MM.1S (cell line): ENCODE measurements around the gene ARRDC1.

Experiments used
- EZH2 ChIP-seq: fragments of 300-600 bp; sonication (generic); optimal IDR thresholded peaks from 2 replicates; pipeline ENCODE3; 2017; ENCODE audit warnings: low read depth, mild to moderate bottlenecking, antibody characterized with exemption, low read length, mixed read lengths
- EZH2phosphoT487 ChIP-seq: fragments of 300-600 bp; sonication (generic); IDR thresholded peaks from 2 replicates; pipeline ENCODE4 v1.6.1; 2018; ENCODE audit warnings: antibody characterized with exemption, low read length
- TF ChIP-seq, protein P1 (sequence below): fragments of 300-600 bp; sonication (generic); IDR thresholded peaks from 2 replicates; pipeline ENCODE4 v1.5.1; 2016; ENCODE audit warnings: antibody characterized with exemption, low read length, mixed read lengths

GRCh38 chr9:137579259-137579604 lies 26.3 kb upstream of the ARRDC1 start:
- TF ChIP-seq, protein P1, sequence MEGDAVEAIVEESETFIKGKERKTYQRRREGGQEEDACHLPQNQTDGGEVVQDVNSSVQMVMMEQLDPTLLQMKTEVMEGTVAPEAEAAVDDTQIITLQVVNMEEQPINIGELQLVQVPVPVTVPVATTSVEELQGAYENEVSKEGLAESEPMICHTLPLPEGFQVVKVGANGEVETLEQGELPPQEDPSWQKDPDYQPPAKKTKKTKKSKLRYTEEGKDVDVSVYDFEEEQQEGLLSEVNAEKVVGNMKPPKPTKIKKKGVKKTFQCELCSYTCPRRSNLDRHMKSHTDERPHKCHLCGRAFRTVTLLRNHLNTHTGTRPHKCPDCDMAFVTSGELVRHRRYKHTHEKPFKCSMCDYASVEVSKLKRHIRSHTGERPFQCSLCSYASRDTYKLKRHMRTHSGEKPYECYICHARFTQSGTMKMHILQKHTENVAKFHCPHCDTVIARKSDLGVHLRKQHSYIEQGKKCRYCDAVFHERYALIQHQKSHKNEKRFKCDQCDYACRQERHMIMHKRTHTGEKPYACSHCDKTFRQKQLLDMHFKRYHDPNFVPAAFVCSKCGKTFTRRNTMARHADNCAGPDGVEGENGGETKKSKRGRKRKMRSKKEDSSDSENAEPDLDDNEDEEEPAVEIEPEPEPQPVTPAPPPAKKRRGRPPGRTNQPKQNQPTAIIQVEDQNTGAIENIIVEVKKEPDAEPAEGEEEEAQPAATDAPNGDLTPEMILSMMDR = no peak
- TF ChIP-seq EZH2phosphoT487 (no peak), EZH2 (no peak)
